ENCODE data around the gene PLEKHA5.
"Not testable (repeated sequence)": the region's sequence is repeated elsewhere in the genome, so short reads cannot be mapped to it uniquely, and the experiment has no call there.

DNA sequence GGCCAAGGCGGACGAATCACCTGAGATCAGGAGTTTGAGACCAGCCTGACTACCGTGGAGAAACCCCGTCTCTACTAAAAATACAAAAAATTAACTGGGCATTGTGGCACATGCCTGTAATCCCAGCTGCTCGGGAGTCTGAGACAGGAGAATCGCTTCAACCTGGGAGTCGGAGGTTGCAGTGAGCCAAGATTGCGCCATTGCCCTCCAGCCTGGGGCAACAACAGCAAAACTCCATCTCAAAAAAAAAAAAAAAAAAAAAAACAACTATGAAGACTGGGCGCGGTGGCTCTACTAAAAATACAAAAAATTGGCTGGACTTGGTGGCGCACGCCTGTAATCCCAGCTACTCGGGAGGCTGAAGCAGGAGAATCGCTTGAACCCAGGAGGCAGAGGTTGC lies 176.1 kb downstream of the PLEKHA5 start:
- TF ChIP-seq CTCF (IDR thresholded peaks at IDR 0.05); POLR2AphosphoS5 (IDR thresholded peaks at IDR 0.05; ENCODE audit: low read depth, low read length); SIN3A (IDR thresholded peaks at IDR 0.05; ENCODE audit: borderline replicate concordance, insufficient read depth, low read depth, low read length): not testable (repeated sequence)
